Right lobe of liver (tissue), 6 donors: Measurements from ENCODE around the gene BLOC1S2. TPM values are rescaled to one million over a fixed set of nuclear protein-coding genes. Genes with fewer than 3 reads are reported as not detected.
"Not testable (repeated sequence)": the region's sequence is repeated elsewhere in the genome, so short reads cannot be mapped to it uniquely, and the experiment has no call there.

Experiments used
- ATAC-seq, 4 donors: fragments of 200-7000 bp; cut with Tn5 transposase; one replicate each; pipeline ENCODE4 v1.9.1; 2020; ENCODE audit warnings: mild to moderate bottlenecking in 4 of 4, moderate library complexity in 4 of 4
- DNase-seq, 3 donors: peaks; one replicate each; pipeline ENCODE4 v3.0.0-alpha.2; 2020
- H3K27ac ChIP-seq, 3 donors: fragments of 200-600 bp; one replicate each; pipeline ENCODE4 v1.8.0; 2022
- H3K27me3 ChIP-seq, 2 donors: fragments of 200-600 bp; one replicate each; pipeline ENCODE4 v1.8.0; 2022
- H3K36me3 ChIP-seq, 4 donors: fragments of 200-600 bp; sonication (generic) in 1 of 4; one replicate each; pipeline versions ENCODE4 v1.5.1 to v1.8.0; 2017 to 2022; ENCODE audit warnings: control low read depth in 1 of 4
- H3K4me1 ChIP-seq, 4 donors: fragments of 200-600 bp; sonication (generic) in 1 of 4; one replicate each; pipeline versions ENCODE4 v1.5.1 to v1.8.0; 2017 to 2022; ENCODE audit warnings: control low read depth in 1 of 4
- H3K4me3 ChIP-seq, 3 donors: fragments of 200-600 bp; one replicate each; pipeline ENCODE4 v1.8.0; 2022
- H3K9me3 ChIP-seq, 4 donors: fragments of 200-600 bp; sonication (generic) in 1 of 4; one replicate each; pipeline versions ENCODE4 v1.5.1 to v1.8.0; 2017 to 2022; ENCODE audit warnings: control low read depth in 1 of 4
- CTCF ChIP-seq, 4 donors: fragments of 200-600 bp in 3 of 4; fragments of 450-650 bp in 1 of 4; IDR thresholded peaks; one replicate each; pipeline versions ENCODE4 v1.5.1 to v1.8.0; 2016 to 2022; ENCODE audit warnings: antibody characterized with exemption in 4 of 4, mild to moderate bottlenecking in 2 of 4
- POLR2A ChIP-seq: fragments of 450-650 bp; IDR thresholded peaks from one replicate; pipeline ENCODE4 v1.6.1; 2017; ENCODE audit warnings: antibody characterized with exemption, mild to moderate bottlenecking
- WGBS: methylation state at CpG from one replicate; pipeline ENCODE4 v1.1.6; 2018; ENCODE audit warnings: low coverage, low lambda C conversion rate; ENCODE audit not compliant: insufficient coverage; ENCODE audit errors: missing lambda C conversion rate; 5-methylcytosine and 5-hydroxymethylcytosine counted together
- intact Hi-C, 2 donors: fragments of 100-400 bp; cut with DNase I; formaldehyde crosslinking; loops; one replicate each; pipeline versions ENCODE4 v1.11.2 to v1.14.1; 2022
- total RNA-seq, 6 experiments: library from RNA; depleted of rRNA in 2 of 6; stranded (reverse); fragments of >200 nt in 2 of 6; fragmentation: NEBNext Ultra II Directional in 3 of 6; extraction: Animal tissue kit (Norgen Biotek cat#: 25700) in 3 of 6; gene quantifications; one replicate each; pipeline versions ENCODE4 v1.1.0 to v1.2.4, GENCODE V29; 2016 to 2023
- donor health status: DM: no; HTN: yes; CAD: no.
- donor health status: DM: no; HTN: no; CAD: no.
- donor health status: DM: no; HTN: no; CAD: no.
- donor health status: DM: no; HTN: yes; CAD: no.
- donor health status: DM: no; HTN: yes; CAD: no.

BLOC1S2 gene
- total RNA-seq, 6 experiments from 2014 or later = 13.7 to 26.4 (median 22.0) TPM

DNA sequence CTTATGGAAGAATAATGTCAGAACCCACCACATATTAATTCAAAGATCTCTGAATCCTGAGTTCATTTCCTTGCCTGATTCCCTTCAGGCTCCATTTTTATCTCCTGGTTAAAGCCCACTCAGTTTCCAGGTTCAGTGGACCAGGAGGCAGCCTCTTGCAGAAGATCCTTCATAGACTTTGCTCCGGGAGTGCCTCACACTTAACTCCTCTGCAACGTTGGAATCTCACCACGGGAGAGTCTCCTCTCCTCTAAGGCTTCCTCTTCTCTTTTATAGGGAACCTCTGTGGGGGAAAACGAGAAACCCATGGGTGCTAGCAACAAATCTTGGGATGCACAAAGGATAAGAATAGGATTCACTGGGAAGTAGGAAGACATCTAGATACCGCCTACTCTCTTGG is 1.7 kb upstream of the BLOC1S2 start:
- Histone ChIP-seq H3K4me1 (peaks cover 0 to 31% (median 0%) of the 10 kb centered on the region in 4 donors), H3K27me3 (no peaks in the 10 kb centered on the region), H3K27ac (no peak overlapping the region), H3K9me3 (no peaks in the 10 kb centered on the region), H3K4me3 (no peak overlapping the region), H3K36me3 (no peaks in the 10 kb centered on the region)
- intact Hi-C loops = no loop called here
- ATAC-seq (no peak), DNase-seq (no peak)
- 52% methylated on average over 4 of the region's 5 CpGs for WGBS
- no peak for TF ChIP-seq POLR2A
- no peak for TF ChIP-seq CTCF (IDR thresholded peaks at IDR 0.05)

- DNase-seq (no peak), ATAC-seq (no peak)
- Histone ChIP-seq H3K36me3 (peaks cover 0 to 3% (median 0%) of the 10 kb centered on the region in 4 donors), H3K9me3 (no peaks in the 10 kb centered on the region), H3K27ac (no peak overlapping the region), H3K4me3 (no peak overlapping the region), H3K27me3 (no peaks in the 10 kb centered on the region), H3K4me1 (peaks cover 0 to 33% (median 0%) of the 10 kb centered on the region in 4 donors)
- WGBS = 96% methylated on average over 3 of the region's 6 CpGs
- TF ChIP-seq CTCF (IDR thresholded peaks at IDR 0.05) (no peak), POLR2A (no peak)
- intact Hi-C loops = no loop called here
Measured at GRCh38 chr10:100287756-100288155, 1.3 kb upstream of the BLOC1S2 start.

GRCh38 chr10:100285326-100285725 is 1.2 kb downstream of the BLOC1S2 start:
- H3K27me3 ChIP-seq, H3K9me3 ChIP-seq, ATAC-seq, intact Hi-C loops, DNase-seq: not testable (repeated sequence)
- peak overlapping the region in 1 of 3 donors; percentile 80 for H3K27ac ChIP-seq
- 88% methylated on average over 9 of the region's 12 CpGs for WGBS
- H3K4me1 ChIP-seq = peaks cover 0 to 15% (median 0%) of the 10 kb centered on the region in 4 donors
- peaks cover 0 to 20% (median 1%) of the 10 kb centered on the region in 4 donors for H3K36me3 ChIP-seq
- H3K4me3 ChIP-seq = peak overlapping the region; percentile 82 to 96 (median 92)

DNA sequence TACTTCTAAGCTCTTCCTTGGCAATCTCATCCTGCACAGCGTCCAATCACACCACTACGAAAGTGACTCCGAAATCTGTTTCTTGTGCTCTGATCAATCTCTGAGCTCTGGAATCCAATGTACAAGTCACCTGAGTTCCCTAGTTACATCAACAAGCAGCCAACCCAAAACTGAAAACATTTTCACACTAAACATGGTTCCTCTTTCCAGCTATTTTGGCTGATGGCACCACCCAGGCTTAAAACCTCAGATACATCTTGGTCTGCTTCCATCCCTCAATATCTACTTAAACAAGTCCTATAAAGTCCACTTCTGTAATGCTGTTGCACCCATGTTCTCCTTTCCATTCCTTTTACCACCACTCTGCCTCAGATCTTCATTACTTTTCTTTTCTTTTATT is 3.6 kb downstream of the BLOC1S2 start:
- H3K4me3 ChIP-seq = no peak overlapping the region
- H3K27me3 ChIP-seq = no peaks in the 10 kb centered on the region
- DNase-seq (no peak), ATAC-seq (no peak)
- no peak overlapping the region for H3K27ac ChIP-seq
- no peaks in the 10 kb centered on the region for H3K9me3 ChIP-seq
- H3K36me3 ChIP-seq = peaks cover 0 to 38% (median 14%) of the 10 kb centered on the region in 4 donors
- TF ChIP-seq POLR2A (no peak), CTCF (IDR thresholded peaks at IDR 0.05) (no peak)
- intact Hi-C loops = no loop called here
- peaks cover 0 to 15% (median 0%) of the 10 kb centered on the region in 4 donors for H3K4me1 ChIP-seq
- WGBS = 96% methylated on average over 3 of the region's 3 CpGs

DNA sequence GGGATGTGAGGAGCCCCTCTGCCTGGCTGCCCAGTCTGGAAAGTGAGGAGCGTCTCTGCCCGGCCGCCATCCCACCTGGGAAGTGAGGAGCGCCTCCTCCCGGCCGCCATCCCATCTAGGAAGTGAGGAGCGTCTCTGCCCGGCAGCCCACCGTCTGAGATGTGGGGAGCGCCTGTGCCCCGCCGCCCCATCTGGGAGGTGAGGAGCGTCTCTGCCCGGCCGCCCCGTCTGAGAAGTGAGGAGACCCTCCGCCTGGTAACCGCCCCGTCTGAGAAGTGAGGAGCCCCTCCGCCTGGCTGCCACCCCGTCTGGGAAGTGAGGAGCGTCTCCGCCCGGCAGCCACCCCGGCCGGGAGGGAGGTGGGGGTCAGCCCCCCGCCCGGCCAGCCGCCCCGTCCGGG is 9.5 kb downstream of the BLOC1S2 start:
- WGBS = no CpG with 5 or more reads among the region's 31 CpGs
- H3K27me3 ChIP-seq, H3K27ac ChIP-seq, H3K4me3 ChIP-seq, H3K4me1 ChIP-seq, DNase-seq, H3K9me3 ChIP-seq, ATAC-seq, intact Hi-C loops: not testable (repeated sequence)
- H3K36me3 ChIP-seq = peaks cover 0 to 40% (median 16%) of the 10 kb centered on the region in 4 donors
